Measurements from ENCODE around the gene CDIP1.
A peak's percentile ranks its signal among the peaks of the same experiment; 100 is the strongest.

CDIP1 gene

DNA sequence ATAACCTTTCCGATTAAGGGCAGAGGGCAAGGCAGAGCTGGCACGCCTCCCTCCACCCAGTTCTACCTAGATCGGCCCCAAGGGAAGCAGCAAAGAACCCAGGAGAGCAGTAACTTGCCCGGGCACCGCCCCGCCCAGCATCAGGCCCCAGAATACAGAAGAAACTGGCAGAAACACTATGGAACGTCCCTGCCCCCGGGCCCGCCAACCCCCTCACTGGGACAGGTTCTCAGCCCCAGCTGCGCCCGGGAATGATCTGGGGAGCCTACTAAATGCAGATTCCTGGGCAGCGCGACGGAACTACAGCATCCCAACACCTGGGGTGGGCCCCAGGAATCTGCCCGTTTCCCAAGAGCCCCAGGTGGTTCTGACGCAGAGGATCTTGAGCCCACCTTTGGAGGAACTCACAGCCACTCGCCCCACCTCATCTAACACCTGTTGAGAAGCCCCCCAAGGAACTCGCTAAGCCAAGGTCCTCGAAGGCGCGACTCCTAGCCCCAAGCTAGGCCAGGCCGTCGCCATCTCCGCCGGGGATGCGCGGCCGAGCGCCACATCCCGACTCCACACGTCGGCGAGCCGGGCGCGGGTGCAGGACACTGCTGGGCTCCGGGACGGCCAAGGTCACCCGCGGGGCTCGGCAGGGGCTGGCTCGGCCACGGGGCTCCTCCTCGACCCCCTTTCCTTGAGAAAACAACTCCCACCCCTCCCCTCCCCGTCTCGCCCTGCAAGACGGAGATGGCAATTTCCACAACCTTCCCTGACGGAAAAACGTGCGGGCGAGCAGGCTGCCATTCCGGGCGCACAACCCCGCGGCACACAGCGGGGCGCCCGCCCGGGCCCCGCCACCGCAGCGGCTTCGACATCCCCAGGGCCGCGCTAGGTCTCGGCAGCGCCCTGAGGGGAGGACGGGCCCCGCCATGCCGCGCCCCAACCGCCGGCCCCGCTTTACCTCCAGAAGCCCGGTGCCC lies 913 bp downstream of the CDIP1 start:
- no peak for DNase-seq (ENCODE audit: low spot score)

DNA sequence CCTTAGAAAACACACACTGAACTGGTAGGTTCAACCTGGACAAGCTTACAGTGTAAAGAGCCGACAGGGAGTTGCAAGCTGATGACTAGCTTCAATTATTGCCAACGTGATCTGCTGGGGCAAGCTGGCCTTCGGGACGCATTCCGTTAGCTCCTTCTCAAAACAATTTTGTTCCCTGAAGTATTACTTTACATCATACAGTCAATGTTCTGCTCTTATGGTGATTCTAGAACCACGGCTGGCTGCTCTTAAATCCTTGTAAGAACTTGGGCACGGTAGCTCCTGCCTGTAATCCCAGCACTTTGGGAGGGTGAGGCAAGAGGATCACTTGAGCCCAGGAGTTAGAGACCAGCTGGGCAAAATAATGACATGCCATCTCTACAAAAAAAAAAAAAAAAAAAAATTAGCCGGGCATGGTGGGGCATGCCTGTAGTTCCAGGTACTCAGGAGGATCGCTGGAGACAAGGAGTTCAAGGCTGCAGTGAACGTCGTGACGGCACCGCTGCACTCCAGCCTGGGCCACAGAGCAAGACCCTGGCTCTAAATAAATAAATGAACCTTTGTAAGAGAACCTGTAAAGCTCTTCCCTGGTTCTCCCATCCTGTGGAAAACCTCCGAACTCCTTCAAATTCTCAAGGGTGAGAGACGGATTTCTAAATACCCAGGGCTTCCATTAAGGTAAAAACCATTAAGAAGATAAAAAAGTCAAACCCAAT lies 2.0 kb downstream of the CDIP1 start:
- no peak for DNase-seq (ENCODE audit: low spot score)

DNA sequence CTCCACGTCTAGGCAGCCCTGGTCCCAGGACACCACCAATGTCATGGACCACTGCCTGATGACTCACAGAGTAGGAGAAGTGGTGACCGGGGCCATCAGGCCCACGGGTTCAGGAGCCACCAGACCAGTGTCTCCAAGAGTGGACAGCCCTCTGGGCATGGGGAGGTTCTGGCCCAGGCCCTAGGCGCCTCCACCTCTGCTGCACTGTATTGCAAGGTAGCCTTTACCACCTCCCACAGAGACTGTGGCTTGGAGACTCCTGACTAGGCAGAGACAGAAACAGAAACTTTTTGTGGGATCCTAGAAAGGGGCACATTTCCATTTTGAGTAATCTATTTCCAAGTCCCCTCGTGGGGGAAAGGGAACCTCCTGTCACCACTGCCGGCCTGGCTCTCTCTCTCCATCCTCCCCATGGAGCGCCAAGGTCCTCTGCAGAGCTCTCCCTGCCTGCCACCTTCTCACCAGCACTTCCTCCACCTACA lies 2.9 kb downstream of the CDIP1 start:
- no peak for DNase-seq (ENCODE audit: low spot score)

DNA sequence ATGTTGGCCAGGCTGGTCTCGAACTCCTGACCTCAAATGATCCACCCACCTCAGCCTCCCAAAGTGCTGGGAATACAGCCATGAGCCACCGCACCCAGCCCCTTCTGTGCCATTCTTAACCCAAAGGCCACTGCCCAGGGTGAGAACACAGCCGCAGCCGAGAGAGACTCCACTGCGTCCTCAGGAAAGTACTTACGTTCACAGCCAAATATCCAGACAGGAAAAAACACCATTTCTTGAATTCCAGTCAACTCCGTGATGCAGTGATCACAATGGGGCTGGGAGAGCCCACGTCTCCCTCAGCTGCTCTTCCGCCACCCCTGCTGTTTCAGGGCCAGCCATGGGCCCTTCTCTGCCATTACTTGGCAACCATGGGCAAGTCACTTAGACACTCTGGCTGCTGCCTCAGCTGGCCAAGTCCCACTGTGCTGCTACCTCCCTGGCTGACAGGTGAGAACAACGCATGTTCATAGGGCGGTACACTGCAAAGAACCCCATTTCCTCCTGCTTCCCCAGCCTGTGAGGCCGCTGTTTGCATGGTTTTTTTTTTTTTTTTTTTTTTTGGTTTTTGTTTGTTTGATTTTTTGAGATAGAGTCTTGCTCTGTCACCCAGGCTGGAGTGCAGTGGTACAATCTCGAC lies 4.3 kb downstream of the CDIP1 start:
- no peak for DNase-seq (ENCODE audit: low spot score)

DNA sequence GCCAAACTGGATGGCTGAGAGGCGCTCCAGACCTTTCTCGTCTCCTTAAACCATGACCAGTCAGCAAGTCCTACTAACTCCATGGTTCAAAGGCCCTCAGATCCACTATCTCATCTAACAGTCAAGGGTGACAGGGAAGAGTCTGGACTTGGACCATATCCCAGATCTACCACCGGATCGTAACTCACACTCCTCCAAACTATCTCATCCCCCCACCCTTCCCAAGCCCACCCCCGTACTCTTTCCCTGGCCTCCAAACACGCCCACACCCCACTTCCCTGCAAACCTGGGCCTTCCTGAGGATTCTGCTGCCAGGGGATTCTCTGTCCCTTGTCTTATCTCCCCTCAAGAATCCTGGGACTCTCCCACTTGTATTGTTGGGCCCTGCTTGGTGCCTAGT lies 5.1 kb downstream of the CDIP1 start:
- DNase-seq (ENCODE audit: low spot score) = no peak

DNA sequence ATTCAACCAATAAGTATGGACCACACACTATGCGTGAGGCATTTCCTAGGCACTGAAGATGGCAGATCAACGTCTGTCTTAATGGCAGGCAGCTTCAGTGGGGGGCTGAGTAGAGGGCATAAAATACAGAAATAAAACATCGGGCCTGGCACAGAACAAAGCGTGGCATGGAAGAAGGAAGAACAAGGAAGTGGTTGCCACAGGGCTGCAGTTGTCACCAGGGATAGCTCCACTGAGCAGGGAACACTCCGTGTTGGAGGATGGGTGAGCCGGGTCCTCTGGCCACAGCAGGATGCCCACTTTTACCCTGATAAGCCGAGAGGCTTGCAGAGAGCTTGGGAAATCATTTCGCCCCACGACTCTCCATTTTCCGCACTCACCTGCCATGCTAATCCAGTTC lies 6.3 kb downstream of the CDIP1 start:
- DNase-seq (ENCODE audit: low spot score) = no peak

DNA sequence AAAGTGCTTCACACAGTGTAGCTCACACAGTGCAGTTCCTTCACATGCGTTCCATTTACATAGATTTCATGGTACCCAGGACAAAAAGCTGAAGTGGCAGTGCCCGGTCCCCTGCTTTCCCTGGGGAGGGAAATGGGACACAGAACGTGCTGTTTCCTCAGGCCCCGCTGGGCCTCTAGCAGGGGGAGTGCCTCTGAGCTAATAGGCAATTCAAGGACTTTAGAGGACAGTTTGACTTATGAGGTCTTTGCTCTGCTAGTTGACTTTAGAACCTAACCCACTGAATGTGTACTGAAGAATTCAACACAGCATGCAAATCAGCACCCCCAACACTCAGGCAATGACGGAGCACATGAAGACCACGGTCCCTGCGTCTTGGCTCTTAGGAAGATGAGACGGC lies 6.8 kb downstream of the CDIP1 start:
- DNase-seq (ENCODE audit: low spot score) = no peak

DNA sequence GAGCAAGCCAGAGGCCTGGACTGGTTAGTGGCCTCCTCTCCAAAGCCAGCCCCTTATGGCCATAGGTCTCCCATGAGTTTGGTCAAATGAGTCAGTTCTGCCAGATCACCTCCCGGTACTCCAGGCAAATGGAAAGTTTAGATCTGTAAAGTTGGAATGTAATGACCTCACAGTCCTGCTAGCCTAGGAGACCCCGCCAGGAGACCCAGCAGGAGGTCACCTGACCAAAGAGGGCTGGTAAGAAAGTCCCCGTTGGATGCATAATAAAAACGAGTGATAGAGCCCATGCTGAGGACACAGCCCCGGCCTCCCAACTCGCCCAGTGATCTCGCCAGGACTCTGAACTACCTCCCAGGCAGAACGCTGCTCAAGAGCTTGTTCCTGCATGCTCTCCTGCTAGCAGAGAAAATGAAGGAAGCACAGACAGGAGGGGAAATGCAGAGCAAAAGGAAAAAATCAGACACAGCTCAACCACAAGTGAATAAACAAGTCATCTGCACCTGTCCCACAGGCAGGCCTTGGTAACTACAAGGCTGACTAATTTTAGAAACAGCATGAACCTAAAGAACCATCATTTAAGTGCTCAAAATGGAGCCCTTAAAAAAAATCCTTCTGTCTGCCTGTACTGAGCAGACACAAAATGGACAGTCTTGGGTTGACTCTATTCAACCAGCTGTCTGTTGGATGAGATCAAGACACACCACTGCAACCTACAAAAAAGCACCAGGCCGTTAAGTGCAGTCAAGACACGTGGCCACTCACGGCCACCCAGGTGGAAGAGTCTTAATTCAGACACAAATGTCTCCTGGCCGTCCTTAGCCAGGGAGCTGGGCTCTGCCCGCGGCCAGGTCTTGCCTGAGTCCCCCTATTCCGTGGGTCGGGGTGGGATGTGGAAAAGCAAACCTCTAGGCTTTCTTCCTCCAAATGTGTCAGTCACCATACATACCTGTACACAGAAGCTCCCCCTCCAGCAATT lies 9.2 kb downstream of the CDIP1 start:
- no peak for DNase-seq (ENCODE audit: low spot score)

DNA sequence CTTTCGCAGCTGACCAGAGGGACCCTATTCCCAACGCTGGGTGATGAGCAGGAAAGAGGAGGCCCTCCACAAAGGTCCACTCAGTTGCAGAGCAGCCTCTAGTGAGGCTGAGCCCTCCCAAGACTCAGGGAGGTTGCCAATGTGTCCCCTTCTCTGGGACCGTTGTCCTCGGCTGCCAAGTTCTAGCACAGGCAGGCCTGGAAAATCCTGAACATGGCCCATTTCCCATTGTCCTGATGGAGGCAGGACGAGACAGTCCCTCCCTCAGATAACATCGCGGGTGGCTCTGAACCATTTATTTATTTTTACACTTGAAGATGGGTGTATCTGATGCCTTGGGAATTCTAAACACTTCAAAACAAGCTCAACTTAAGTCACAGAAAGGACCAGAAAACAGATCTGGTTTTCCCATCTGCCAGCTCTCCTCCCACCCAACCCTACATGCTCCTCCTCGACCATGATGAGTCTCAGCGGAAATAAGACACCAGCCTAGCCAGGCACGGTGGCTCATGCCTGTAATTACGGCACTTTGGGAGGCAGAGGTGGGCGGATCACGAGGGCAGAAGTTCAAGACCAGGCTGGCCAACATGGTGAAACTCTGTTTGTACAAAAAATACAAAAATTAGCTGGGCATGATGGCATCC lies 12.8 kb downstream of the CDIP1 start:
- DNase-seq (ENCODE audit: low spot score) = no peak

DNA sequence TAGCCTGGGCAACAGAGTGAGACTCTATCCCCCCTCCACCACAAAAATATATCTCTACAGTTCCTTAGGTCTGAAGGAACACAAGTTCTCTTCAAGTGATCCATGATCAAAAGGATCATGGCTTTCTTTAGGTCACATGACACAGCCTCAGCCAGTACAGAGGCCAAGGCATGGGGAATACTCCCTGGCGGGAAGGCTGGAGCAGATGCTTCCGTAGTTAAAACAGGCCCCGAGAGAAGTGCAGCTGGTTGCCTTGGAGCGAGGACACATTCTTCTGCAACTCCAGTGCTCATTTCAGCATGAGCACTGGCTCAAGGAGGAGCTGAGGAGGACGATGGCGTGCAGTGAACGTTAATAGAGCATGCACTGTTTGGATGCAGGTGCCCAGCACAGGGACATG lies 13.5 kb downstream of the CDIP1 start:
- no peak for DNase-seq (ENCODE audit: low spot score)

DNA sequence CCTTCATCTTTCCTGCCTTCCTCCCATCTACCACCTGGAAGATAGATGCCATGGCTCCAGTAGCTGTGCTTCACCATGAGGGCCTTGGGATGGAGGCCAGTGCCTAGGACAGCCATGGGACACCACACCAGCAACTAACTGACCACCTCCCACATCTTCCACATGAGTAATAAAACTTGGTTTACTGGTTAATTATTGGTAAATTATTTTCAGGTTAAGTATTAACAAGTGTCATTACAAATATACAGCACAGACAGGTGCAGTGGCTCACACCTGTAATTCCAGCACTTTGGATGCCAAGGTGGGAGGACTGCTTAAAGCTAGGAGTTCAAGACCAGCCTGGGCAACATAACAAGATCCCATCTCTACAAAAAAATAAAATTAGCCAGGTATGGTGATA lies 14.0 kb downstream of the CDIP1 start:
- no peak for DNase-seq (ENCODE audit: low spot score)

DNA sequence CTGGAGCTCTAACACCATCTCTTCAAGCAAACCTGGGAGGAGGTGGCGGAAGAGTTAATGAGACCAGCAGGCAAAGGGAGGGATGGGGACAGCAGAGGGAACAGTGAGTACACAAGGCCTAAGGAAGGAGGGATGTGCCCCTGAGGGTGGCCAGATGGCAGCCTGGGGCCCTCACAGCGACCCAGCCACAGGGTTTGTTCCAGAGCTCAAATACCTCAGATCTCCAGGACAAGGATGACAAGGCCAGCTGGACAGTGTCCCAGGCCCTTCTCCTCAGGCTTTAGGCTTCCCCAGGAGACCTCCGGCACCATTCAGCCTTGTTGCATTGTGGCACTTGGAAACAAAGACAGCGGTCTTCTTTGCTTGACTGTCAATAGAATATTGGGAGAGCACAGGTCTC lies 14.9 kb downstream of the CDIP1 start:
- no peak for DNase-seq (ENCODE audit: low spot score)

DNA sequence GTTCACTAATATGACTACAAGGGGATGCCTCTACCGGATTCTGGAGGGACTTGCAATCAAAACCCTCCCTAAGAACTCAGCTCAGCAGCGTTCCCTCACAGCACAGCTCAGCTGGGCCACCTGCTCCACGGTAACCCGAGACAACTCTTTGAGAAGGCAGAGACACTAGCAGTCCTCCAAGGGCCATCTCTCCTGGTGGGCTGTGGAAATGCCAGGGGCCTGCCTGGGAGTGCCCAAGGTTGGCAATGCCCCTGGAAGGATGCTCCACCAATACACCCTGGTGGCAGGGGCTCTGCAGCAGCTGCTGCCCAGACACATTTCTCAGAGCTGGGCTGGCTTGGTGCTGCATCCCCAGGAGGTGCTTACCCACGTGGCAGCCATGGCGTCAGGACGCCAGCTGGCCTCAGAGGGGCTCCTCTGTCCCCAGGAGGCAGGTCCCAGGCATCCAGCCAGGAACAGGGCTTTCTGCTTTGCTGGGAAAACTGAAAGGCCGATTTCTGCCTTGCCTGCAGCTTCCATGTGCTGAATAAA lies 16.5 kb downstream of the CDIP1 start:
- DNase-seq (ENCODE audit: low spot score) = no peak

DNA sequence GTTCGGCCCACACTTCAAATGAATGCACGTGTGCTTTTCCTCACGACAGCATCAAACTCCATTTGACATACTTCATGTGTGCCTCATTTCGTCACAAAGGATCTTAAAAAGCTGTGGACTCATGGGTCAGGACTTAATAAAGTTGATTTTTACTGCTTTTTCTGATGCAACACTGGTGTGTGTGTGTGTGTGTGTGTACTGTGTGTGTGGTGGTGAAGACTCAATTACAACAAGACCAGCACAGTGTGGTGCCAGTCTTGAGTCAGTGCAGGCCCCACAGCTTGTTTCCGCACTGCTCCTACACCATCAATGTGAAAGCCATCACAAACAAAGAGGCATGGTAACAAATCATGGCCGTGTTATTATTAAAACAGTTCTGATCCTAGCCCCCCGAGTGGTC lies 17.7 kb downstream of the CDIP1 start:
- DNase-seq (ENCODE audit: low spot score) = no peak

DNA sequence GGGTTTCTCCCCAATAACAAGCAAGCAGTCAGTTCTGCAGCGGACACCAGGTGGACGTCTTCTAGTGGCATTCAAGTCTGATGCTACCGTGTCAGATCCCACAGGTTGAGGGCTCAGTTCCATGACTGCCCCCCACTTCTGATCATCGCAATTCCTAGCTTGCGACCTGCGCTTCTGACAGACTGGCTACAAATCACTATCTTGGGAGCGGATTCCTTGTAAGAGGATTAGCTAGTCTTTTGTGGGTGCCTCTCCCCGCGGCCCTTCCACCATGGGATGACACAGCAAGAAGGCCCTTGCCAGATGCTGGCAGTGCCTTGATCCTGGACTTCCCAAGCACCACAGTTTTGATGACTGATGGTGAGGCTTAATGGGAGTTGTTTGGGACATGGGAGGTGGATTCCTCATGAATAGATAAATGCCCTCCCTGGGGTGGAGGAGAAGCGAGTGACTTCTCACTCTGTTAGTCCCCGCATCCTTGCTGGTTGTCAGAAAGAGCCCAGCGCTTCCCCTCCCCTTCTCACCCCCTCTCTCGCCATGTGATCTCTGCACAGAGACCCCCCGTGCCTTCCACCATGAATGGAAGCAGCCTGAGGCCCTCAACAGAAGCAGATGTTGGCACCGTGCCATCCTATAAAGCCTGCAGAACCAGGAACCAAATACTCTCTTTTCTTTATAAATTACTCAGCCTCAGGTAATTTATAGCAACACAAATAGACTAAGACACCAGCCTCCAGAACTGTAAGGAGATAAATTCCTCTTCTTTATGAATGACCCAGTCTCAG lies 19.1 kb downstream of the CDIP1 start:
- no peak for DNase-seq (ENCODE audit: low spot score)

DNA sequence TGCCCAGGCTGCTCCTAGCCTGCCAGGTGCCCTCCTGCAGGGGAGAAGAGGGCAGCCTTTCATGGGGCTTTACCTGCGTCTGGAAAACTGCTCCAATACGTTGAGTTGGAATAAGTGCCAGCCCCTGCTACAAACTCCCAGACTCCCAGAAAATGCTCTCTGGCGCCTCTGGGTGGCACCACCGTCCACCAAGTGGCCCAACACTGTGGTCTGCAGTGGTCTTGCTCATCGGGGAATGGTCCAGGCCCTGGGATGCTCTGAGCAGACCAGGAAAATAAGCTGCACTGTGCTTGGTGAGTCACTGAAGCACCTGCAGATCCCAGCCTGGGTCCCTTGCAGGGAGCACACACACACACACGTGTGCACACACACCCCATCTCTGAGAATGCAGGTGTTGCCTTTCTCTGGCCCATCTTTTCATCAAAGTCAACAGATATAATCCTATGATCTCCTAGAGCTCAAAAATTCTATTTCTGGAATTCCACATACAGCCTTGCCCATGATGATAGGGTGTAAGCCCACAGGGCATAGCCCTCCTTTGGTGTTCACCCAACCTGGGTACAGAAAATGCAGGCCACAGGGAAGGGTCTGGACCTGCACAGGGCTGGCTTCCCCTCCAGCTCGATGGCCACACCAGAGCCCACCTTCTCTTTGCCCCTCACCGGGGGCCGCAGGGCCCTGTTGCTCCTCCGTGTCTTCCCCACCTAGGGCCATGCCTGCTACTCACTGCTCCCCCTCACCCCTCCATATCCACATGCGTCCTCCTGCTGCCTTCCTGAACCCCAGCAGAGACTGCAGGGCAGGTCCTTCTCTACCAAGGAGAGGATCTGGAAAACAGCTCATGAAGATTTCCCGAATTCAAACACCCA lies 20.5 kb downstream of the CDIP1 start:
- DNase-seq (ENCODE audit: low spot score) = peak; percentile 73

DNA sequence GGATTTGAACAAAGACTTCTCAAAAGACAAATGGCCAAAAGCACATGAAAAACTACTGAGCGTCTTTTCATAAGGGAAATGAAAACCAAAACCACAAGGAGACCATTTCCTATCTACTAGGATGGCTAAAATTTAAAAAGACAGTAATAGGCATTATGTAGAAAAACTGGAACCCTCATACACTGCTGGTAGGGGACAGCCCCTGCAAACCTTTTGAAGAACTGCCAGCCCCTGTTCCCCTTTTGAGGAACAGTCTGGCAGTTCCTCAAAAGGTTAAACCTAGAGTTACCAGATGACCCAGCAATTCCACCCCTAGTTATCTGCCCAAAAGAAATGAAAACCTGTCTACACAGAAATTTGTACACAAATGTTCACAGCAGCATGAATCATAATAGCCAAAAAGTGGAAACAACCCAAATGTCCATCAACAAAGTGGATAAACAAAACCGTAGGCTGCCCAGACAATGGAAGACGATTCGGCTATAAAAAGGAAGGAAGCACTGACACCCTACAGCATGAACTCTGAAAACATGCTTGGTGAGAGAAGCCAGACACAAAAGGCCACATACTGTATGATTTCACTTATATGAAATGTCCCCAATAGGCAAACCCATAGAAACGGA lies 22.9 kb downstream of the CDIP1 start:
- no peak for DNase-seq (ENCODE audit: low spot score)

DNA sequence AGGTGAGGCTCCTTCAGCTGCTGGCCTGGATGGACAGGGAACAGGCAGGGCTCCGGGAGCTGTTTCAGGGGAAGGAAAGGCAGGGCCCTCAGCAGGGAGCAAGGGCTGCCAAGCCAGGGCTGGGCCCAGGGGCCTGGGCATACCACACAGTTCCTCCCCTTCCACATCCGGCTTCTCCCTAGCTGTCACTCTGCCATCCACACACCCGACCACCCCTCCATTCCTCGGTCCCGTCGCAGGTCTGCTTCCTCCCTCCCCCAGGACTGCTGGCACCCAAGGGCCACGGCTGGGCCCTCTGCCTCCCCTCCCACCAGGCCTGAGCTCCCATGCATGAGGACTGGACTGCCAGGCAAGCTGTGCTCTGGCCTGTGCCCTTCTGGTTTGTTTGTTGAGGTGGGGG lies 24.0 kb downstream of the CDIP1 start:
- no peak for DNase-seq (ENCODE audit: low spot score)

DNA sequence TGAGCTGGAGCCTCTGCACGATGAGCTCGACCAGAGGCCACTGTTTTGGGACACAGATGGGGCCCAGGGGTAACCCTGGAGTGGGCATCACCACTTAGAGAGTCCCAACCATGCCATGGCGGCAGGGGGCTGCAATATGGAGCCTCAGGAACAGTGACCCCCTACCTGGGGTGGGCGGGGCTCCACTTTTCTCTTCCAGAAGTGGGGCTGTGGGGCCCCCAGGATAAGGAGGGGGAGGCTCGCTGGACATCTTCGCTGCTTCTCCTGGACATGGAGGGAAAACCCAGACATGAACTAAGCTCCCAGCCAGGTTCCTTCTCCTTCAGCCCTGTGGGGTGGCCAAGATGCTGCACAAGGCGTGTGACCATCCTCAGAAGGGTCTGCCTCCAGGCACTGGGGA lies 24.7 kb downstream of the CDIP1 start:
- no peak for DNase-seq (ENCODE audit: low spot score)
